ENCODE measurements around the gene AP3S1. TPM values are rescaled to one million over a fixed set of nuclear protein-coding genes. Genes with fewer than 3 reads are reported as not detected.

The AP3S1 gene
- total and polyA plus RNA-seq, 2 of the 13 experiments (the other 11 are each of a cell fraction or from before 2014, with no cell fraction given), result 50.5 to 85.9 TPM

DNA sequence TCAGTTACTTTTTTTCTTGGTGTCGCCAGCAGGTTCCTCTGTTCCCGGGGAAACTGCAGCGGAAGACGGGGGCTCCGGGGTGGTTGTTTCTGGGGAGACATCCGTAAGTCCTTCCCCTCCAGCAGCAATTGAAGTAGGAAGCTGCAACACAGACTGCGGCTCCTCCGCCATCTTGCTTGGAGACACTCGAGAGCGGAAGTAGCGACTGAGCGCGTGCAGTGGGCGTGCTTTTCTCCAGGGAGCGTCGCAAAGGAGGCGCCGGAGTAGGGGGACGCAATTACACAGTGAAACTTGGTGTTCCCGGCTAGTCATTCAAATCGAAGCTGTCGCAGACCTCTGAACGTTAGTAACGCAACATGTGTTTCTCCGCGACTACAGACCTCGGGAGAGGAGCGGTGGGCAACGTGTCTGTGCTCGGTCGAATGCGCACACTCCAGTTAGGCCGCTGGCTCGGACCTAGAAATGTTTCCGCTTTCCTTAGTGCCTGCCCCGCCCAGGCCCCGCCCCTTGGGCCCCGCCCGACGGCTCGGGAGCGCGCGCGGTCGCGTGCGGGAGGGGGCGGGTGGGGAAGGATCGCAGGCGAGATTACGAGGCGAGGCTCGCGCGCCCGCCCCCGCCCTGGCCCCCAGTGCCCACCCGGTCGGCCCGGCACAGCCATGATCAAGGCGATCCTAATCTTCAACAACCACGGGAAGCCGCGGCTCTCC, at the start of gene AP3S1, which contains the start of gene ATG12 (continued):
- TF ChIP-seq, protein P1, sequence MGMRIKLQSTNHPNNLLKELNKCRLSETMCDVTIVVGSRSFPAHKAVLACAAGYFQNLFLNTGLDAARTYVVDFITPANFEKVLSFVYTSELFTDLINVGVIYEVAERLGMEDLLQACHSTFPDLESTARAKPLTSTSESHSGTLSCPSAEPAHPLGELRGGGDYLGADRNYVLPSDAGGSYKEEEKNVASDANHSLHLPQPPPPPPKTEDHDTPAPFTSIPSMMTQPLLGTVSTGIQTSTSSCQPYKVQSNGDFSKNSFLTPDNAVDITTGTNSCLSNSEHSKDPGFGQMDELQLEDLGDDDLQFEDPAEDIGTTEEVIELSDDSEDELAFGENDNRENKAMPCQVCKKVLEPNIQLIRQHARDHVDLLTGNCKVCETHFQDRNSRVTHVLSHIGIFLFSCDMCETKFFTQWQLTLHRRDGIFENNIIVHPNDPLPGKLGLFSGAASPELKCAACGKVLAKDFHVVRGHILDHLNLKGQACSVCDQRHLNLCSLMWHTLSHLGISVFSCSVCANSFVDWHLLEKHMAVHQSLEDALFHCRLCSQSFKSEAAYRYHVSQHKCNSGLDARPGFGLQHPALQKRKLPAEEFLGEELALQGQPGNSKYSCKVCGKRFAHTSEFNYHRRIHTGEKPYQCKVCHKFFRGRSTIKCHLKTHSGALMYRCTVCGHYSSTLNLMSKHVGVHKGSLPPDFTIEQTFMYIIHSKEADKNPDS (CRISPR knock-in tag; IDR thresholded peaks at IDR 0.05), result peak; percentile 79; the same call in 1 of the 2 replicates
- peak; percentile 61; the same call in 1 of the 2 replicates for TF ChIP-seq KLF12 (CRISPR knock-in tag; IDR thresholded peaks at IDR 0.05; ENCODE audit: borderline replicate concordance)
- TF ChIP-seq ZNF34 (CRISPR knock-in tag; IDR thresholded peaks at IDR 0.05; ENCODE audit: borderline replicate concordance), result no peak
- TF ChIP-seq ZMYM4 (CRISPR knock-in tag; IDR thresholded peaks at IDR 0.05), result peak; percentile 93
- 0 out of 2 replicates have a peak, but pooled peaks have one; percentile 53 for TF ChIP-seq ZBTB38 (CRISPR knock-in tag; IDR thresholded peaks at IDR 0.05)
- TF ChIP-seq POLR2AphosphoS5 (IDR thresholded peaks at IDR 0.05; ENCODE audit: low read depth, low read length), result peak; percentile 82
- TF ChIP-seq, protein P2, sequence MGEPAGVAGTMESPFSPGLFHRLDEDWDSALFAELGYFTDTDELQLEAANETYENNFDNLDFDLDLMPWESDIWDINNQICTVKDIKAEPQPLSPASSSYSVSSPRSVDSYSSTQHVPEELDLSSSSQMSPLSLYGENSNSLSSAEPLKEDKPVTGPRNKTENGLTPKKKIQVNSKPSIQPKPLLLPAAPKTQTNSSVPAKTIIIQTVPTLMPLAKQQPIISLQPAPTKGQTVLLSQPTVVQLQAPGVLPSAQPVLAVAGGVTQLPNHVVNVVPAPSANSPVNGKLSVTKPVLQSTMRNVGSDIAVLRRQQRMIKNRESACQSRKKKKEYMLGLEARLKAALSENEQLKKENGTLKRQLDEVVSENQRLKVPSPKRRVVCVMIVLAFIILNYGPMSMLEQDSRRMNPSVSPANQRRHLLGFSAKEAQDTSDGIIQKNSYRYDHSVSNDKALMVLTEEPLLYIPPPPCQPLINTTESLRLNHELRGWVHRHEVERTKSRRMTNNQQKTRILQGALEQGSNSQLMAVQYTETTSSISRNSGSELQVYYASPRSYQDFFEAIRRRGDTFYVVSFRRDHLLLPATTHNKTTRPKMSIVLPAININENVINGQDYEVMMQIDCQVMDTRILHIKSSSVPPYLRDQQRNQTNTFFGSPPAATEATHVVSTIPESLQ (CRISPR knock-in tag; conservative IDR thresholded peaks at IDR 0.05), result peak; percentile 79
- peak; percentile 68 for TF ChIP-seq PITX1 (CRISPR knock-in tag; IDR thresholded peaks at IDR 0.05)
- TF ChIP-seq HDAC6 (IDR thresholded peaks at IDR 0.05; ENCODE audit: low read depth, low read length), result no peak
- no peak for TF ChIP-seq GATA4 (IDR thresholded peaks at IDR 0.05; ENCODE audit: borderline replicate concordance, low read depth)
- TF ChIP-seq ZNF30 (CRISPR knock-in tag; IDR thresholded peaks at IDR 0.05), result peak; percentile 28; the same call in 1 of the 2 replicates
- TF ChIP-seq, protein P3, sequence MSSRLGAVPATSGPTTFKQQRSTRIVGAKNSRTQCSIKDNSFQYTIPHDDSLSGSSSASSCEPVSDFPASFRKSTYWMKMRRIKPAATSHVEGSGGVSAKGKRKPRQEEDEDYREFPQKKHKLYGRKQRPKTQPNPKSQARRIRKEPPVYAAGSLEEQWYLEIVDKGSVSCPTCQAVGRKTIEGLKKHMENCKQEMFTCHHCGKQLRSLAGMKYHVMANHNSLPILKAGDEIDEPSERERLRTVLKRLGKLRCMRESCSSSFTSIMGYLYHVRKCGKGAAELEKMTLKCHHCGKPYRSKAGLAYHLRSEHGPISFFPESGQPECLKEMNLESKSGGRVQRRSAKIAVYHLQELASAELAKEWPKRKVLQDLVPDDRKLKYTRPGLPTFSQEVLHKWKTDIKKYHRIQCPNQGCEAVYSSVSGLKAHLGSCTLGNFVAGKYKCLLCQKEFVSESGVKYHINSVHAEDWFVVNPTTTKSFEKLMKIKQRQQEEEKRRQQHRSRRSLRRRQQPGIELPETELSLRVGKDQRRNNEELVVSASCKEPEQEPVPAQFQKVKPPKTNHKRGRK (CRISPR knock-in tag; IDR thresholded peaks at IDR 0.05), result no peak
- no peak for TF ChIP-seq ZNF850 (CRISPR knock-in tag; conservative IDR thresholded peaks at IDR 0.05)
- TF ChIP-seq, protein P4, sequence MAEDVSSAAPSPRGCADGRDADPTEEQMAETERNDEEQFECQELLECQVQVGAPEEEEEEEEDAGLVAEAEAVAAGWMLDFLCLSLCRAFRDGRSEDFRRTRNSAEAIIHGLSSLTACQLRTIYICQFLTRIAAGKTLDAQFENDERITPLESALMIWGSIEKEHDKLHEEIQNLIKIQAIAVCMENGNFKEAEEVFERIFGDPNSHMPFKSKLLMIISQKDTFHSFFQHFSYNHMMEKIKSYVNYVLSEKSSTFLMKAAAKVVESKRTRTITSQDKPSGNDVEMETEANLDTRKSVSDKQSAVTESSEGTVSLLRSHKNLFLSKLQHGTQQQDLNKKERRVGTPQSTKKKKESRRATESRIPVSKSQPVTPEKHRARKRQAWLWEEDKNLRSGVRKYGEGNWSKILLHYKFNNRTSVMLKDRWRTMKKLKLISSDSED (CRISPR knock-in tag; IDR thresholded peaks at IDR 0.05), result no peak
- TF ChIP-seq ATAD3A (CRISPR knock-in tag; IDR thresholded peaks at IDR 0.05), result no peak
- no peak for TF ChIP-seq MAFG (CRISPR knock-in tag; IDR thresholded peaks at IDR 0.05)
- TF ChIP-seq, protein P5, sequence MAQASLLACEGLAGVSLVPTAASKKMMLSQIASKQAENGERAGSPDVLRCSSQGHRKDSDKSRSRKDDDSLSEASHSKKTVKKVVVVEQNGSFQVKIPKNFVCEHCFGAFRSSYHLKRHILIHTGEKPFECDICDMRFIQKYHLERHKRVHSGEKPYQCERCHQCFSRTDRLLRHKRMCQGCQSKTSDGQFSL (CRISPR knock-in tag; IDR thresholded peaks at IDR 0.05), result no peak
- peak; percentile 62; the same call in 1 of the 2 replicates for TF ChIP-seq NKX3-1 (CRISPR knock-in tag; IDR thresholded peaks at IDR 0.05)
- TF ChIP-seq FOSL2 (CRISPR knock-in tag; IDR thresholded peaks at IDR 0.05), result 0 out of 2 replicates have a peak, but pooled peaks have one; percentile 47
- peak; percentile 86; the same call in 1 of the 2 replicates for TF ChIP-seq SMAD3 (CRISPR knock-in tag; IDR thresholded peaks at IDR 0.05)
- TF ChIP-seq, protein P6, sequence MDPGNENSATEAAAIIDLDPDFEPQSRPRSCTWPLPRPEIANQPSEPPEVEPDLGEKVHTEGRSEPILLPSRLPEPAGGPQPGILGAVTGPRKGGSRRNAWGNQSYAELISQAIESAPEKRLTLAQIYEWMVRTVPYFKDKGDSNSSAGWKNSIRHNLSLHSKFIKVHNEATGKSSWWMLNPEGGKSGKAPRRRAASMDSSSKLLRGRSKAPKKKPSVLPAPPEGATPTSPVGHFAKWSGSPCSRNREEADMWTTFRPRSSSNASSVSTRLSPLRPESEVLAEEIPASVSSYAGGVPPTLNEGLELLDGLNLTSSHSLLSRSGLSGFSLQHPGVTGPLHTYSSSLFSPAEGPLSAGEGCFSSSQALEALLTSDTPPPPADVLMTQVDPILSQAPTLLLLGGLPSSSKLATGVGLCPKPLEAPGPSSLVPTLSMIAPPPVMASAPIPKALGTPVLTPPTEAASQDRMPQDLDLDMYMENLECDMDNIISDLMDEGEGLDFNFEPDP (CRISPR knock-in tag; conservative IDR thresholded peaks at IDR 0.05), result peak; percentile 93; the same call in 1 of the 2 replicates

All from HepG2 (cell line).